MM.1S (cell line): Measurements from ENCODE around the gene TAS2R14.

Experiments used
- CTCF ChIP-seq: fragments of 300-600 bp; sonication (generic); IDR thresholded peaks from 2 replicates; pipeline ENCODE4 v1.5.1; 2016; ENCODE audit warnings: antibody characterized with exemption, low read length, mixed read lengths
- EZH2 ChIP-seq: fragments of 300-600 bp; sonication (generic); optimal IDR thresholded peaks from 2 replicates; pipeline ENCODE3; 2017; ENCODE audit warnings: low read depth, mild to moderate bottlenecking, antibody characterized with exemption, low read length, mixed read lengths
- EZH2phosphoT487 ChIP-seq: fragments of 300-600 bp; sonication (generic); IDR thresholded peaks from 2 replicates; pipeline ENCODE4 v1.6.1; 2018; ENCODE audit warnings: antibody characterized with exemption, low read length

- TF ChIP-seq CTCF (no peak), EZH2 (no peak), EZH2phosphoT487 (no peak)
Observed at GRCh38 chr12:10957741-10958140, 18.7 kb upstream of the TAS2R14 start.
